ENCODE measurements around the gene HOXA2. TPM values are rescaled to one million over a fixed set of nuclear protein-coding genes. Genes with fewer than 3 reads are reported as not detected.

The HOXA2 gene
- polyA plus RNA-seq, 12 donors, result 1.9 to 10.0 (median 3.7) TPM; not detected in 1

DNA sequence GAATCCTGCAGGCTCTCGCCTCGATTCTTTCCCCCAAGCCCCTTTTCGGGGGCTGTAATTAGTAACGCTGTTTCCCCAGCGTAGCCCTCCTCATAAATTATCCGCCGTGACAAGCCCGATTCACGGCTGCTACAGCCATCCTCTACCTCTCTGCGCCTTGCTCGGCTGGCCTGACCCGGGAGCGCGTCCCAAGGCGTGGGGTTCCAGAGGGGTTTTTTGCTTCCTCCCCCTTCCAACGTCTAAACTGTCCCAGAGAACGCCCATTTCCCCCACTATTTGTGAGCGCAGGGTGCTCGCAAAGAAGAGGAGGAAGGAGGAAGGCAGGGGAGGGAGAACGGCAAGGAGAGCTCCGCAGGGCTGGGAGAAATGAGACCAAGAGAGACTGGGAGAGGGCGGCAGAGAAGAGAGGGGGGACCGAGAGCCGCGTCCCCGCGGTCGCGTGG, 40.1 kb upstream of the HOXA2 start:
- DNase-seq, result peak; percentile 41

DNA sequence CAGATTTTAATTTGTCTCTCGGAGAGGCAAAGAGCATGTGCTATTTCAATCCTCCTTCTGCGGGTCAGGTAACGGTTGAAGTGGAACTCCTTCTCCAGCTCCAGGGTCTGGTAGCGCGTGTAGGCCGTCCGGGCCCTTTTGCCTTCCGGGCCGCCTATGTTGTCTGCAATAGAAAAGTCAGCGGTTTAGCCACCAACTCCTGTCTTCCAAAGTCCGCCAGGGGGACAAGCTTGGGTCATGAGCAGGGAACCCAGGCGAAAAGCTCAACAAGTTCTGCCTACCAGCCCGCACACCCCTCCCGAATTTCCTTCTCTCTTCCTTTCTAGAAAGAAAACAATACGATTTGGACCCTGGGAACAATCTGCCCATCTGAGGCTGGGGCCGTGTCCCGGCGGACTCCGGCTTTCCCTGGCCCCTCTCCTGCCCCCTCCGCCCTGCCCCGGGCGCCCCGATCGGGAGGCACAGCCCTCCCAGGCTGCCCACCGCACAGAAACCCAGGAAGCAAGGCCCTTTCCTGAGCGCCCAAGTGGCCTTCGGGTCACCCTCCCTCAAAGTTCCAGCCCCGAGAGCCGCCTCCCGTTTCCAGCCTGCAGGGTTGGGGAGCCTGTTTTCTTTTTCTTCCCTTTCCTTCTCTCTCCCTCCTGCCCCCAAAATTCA, 39.6 kb upstream of the HOXA2 start:
- DNase-seq, result no peak

DNA sequence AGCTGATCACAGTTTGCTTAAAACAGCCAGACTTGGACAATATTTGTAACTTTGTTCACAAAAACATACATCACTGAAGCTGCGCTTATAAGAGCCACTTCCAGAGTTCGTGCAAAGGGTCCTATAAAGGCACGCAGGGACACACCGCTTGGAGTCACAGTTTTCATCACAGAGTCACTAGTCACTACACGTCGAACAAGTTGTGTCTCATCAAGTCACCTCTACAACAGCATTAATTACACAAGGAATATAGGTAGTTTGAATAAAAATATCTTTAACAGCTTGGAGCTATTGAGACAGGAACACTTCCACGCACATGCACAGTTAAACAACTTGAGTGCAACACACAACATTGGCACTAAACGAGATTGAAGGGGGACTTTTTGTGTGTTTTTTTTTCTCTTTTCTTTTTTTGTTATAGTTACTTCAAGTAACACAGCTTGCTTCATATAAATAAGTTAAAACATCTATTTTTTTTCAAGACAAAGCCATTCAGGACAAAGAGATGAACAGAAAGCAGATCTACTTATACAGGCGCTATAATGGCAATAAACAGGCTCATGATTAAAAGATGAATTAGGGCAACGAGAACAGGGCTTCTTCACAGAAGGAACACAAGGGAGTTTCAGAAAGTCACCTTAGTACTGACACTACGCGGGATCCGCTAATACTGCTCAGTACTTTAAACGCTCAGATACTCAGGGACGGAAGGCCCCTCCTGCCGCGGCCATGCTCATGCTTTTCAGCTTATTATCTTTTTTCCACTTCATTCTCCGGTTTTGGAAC, 38.8 kb upstream of the HOXA2 start:
- DNase-seq, result no peak

DNA sequence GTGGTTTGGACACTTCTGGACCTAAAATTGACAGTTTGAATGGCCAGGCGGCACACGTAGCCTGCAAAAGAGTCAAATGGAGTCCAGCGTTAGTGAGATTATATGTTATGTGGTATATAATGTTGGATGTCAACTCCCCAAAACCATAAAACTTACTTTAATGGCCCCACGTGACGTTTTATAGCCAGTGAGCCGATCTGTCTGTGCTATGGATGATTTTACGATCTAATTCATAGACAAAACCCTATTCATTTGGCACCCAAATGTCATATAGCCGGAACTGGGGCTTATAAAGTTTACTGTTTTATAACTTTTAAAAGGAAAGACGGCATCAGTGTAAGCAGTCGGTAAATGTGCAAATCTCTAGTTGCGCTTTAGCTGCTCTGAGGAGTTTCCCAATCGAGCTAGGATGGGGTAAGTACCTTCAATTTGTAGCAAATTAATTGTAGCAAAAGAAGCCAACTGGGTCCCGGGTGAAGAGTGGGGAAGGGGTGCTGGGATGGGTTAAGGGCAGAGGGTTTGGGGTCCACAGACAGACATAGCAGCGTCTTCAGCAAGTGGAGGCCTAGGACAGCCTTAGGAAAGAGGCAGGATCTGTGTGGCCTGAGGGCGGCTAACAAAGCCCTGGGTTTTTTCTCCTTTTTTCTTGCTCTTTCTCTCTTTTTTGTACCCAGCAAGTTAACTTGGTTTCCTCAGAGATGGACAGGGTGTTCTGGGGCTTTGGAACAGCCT, 37.8 kb upstream of the HOXA2 start:
- DNase-seq, result no peak

DNA sequence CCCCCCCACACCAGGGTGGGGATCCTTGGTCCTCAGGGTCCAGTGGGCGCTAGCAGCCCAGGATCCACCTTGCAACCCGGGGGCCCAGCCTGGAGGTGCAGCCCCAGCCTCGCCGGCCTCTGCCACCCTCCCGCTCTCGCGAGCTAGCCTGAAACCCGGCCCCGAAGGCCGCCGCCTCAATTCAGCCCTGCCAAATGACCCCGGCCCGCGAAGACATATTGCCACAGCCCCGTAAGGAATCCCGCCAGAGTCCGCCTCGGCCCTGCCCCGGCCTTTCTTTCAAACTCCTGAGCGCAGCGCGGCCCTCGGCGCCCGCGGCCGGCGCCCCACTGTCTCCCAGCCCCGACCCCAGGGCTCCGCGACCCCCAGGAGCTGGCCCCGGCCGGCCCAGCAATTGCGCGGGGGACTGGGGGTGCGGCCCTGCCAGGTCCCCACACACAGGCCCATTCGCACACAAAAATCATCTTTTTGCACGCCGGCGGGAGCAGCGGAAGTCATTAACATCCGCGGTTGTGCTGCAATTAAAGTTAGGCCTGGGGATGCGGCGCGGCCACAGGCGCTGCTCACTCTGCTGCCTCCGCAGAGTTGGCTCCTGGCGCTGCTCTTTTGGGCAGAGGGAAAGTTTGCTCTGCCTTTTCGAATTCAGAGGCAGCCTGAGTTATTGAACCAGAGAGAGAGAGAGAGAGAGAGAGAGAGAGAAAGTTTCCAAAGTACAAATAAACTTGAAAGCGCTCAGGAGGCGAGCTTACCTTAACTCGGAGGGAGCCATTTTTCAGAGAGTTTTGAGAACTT, 37.0 kb upstream of the HOXA2 start:
- no peak for DNase-seq

DNA sequence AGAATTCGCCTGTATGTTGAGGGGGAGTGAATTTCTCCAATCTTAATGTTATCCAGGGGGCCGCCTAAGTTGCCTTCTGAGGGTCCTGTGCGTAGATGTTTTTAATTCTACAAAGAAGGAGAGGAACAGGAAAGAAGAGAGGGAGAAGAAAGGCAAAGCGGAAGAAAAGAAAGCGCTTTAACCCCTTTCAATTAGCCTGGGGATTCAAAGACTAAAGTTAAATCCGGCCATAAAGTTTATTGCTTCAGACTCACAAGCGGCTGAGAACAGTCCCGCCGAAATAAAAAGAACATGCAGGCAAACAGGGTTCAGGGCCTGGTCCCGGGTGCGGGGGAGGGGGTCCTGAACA, 36.5 kb upstream of the HOXA2 start:
- DNase-seq, result no peak

DNA sequence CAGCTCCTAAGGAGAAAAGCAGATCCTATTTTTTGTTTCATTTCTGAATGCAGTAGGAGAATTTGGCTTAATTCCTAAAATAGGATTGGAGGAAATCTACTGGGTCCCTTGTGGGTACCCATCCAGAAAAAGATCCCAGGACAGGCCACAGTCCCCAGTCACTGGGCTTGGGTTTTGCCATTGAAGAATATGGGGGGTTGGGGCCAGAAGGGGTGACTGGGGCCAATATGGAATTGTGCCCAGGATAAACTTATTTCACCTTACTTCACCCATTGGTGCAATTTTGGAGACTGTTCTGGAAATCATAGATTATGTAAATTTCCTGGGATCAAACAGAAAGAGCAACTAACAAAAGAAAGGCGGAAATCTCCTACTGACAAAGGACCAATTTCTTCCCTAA, 36.0 kb upstream of the HOXA2 start:
- DNase-seq, result no peak

DNA sequence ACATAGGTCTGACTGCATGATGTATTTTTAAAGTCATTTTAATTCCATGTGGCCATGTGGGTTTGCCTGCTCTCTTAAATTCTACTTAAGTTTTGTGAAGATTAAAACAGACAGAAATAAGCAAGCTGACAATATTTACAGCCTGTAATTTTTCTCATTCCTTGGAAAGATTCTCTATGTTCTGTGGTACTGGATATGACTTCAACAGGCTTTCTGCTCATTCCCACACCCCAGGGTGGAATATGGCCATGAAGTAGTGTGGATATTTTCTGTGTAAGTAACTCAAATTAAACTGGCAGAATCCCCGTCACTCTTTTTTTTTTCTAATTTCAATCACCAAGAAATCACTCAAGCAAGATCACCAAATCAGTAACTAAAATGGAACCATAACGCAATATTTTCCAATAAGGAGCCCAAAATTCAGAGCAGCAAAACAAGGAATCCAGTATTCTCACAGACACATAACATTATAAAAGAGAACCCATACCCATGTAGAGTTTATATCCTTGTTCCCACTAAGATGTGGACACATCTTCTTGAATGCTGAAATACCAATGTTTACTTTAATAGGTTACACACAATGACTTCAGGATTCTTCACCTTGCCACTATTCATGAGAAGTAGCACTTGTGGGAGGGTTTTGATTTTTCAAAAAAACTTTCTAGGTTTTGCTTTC, 35.3 kb upstream of the HOXA2 start:
- no peak for DNase-seq

DNA sequence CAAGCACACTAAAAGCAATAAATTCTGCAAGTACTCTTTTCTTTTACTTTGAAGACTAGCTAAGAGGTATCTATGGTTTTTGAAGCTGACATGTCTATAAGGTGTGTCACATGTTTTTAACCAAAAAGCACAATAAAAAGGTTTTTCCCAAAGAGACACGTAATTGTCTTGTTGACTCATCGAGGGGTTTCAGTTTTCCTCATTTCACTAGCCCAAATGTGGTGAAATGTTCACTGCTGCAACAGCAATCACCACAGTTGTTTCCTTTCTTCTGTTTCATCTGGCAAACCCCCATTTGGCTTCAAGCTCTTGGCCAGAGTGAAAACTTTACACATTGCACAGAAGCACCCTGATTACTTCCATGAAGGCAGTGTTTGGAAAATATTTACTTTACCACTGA, 31.9 kb upstream of the HOXA2 start:
- DNase-seq, result no peak

DNA sequence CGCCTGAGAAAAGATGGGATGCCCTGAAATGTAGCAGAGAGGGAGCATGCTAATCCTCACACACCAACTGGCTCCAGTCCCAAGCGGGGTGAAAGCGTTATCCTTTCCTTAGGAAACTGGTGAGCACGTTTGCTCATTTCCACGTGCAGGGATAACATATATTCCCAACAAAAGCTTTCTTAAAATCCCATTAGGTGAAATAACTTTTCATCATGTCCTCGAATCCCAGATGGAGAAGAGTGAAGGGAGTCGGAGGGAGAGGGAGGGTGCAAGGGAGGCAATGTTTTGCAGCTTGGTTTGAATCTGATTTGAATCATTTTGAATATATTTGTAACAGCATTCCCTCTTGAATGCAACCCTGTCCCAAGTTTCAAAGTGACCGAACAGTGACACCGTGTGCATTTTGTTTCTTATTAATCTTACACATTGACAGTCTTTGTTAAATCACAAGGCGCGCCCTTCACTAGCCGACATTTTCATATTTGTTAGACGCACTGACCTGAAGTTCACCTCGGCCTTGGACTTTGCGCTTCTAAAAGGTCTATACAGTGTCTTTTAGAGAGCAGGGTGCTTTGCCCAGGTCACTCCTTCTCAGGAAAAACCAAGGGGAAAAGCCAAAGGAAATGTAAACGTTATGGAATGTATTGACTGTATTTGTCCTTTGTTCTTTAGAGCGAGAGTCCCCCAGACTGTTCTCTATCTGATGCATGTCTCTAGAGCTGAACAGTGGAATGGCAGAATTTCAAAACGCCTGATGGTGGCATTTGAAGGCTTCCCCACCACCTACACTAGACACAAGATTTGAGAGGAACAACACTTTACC, 31.1 kb upstream of the HOXA2 start:
- DNase-seq, result no peak

DNA sequence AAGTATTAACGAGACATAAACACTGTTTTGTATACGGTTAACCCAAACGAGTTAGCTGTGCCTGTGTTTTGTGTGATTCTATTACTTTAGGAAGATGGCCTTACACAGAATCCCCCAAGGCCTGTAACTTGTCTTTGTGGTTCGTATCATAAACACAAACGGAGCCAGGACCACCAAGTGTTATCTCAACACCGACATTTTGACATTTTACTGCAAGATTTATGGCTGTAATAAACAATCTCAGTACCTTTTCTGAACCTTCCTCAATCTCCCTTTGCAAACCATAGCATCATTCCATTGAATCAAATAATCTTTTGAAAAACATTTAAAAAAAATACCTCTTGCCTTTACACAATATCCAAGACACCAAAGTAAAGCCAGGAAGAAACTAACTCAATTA, 30.5 kb upstream of the HOXA2 start:
- DNase-seq, result no peak

DNA sequence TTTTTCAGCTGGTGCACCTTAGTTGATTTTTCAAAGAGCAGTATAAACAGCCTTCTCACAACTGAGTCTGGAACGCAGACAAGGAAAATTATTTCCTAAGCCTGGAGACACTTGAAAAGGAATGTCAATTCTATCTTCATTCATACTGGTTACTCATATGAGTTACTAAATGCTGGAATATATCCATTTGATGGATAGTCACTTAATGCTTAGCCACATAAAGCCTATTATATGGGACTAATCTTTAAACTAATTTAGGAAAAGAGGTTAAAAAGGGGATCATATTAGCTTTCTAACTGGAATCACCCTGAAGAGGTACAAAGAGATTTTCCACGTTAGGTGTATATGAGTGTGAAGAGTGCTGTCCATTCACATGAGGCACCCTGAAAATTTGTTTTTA, 29.7 kb upstream of the HOXA2 start:
- no peak for DNase-seq

DNA sequence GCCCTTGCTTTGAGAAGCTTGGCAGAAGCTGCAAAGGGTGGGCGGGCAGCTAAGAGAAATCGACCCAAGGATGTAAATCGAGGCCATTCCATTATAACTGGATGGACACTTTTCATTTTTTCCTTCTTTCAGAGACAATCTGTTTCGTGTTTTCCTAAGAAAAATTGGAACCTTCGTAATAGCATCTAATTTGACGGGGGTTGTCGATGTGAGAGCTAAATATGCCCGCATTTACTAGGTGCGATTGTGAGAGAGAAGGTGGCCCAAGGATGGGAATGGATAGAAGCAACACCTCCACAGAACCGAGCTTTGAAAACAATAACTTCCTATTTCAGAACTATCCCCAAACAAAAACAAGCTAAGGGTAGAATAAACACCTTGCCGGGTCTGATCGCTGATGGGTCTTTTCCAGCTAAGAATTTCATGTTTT, 28.9 kb upstream of the HOXA2 start:
- no peak for DNase-seq

DNA sequence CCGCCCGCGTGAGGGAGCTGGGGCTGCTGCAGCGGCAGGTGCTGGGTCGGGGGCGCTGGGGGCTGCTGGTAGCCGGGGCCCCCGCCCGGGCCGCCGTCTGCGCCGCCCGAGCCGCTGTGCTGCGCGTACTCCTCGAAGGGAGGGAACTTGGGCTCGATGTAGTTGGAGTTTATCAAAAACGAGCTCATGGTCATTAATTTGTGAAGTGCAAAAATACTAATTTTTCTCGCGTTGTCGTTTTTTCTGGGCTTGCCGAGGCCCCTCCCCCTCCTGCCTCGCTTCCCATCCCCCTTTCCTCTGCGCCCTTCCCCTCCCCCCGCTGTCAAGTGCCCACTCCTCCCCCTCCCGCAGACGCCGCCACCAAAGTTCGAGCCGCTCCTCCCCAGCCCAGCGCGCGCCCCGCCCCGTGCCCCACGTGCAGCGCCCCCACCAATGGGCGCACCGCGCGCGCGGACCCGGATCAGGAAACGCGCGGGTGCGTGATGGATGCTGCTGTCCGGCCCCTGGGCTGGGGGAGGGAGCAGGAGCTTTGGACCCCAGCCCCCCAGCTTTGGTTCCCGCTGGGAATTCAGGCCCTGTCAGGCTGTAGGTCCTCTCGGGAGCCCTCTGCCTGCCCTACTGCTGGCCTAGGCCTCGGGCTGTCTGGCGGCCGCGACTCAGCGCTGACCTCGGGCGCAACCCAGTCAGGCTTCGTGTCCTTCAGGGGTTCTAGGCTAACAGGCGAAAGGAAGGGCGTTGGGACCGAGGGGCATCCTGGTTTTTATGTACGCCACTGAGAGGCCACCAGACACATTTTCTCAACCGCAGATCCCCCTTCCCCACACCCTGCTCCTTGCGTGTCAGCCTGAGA, 28.3 kb upstream of the HOXA2 start, which contains the start of gene HOXA4:
HOXA4 (minus strand) TSS at position 218 of the 850 bp plus-strand sequence; CDS start at position 194, 24 bp downstream.
- DNase-seq, result peak; percentile 92

DNA sequence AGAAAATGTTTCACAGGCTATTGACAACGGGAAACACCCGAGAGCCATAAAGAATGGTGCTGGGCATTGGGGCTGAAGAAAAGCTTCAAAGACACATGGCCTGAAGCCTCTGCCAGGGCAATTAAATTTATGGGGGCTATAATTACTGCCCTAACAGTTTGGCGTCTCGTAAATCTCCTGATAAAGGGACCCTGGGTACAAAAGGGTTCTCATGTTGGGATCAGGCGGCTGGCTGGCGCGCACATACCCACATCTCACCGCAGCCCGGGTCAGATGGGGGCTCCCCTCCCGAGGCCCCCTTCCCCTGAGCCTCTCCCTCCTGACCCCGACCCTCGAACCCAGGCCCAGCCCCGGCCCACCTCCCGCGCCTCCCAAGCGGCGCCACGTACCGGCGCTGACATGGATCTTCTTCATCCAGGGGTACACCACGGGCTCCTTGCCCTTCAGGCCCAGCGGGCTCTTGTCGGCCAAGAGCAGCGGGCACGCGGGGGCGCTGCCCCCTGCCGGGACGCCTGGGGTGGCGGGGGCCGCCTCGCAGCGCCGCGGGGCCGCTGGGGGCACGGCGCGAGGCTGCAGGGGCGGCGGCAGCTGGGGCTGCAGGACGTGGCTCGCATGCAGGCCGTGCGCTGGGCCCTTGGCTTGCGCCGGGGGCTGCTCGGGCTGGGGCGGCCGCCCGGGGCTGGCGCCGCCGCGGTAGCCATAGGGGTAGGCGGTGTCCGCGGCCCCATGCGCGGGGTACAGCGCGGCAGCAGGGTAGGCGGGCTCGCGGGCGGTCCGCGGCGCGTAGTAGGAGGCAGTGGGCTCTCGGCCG, 27.5 kb upstream of the HOXA2 start:
- no peak for DNase-seq

DNA sequence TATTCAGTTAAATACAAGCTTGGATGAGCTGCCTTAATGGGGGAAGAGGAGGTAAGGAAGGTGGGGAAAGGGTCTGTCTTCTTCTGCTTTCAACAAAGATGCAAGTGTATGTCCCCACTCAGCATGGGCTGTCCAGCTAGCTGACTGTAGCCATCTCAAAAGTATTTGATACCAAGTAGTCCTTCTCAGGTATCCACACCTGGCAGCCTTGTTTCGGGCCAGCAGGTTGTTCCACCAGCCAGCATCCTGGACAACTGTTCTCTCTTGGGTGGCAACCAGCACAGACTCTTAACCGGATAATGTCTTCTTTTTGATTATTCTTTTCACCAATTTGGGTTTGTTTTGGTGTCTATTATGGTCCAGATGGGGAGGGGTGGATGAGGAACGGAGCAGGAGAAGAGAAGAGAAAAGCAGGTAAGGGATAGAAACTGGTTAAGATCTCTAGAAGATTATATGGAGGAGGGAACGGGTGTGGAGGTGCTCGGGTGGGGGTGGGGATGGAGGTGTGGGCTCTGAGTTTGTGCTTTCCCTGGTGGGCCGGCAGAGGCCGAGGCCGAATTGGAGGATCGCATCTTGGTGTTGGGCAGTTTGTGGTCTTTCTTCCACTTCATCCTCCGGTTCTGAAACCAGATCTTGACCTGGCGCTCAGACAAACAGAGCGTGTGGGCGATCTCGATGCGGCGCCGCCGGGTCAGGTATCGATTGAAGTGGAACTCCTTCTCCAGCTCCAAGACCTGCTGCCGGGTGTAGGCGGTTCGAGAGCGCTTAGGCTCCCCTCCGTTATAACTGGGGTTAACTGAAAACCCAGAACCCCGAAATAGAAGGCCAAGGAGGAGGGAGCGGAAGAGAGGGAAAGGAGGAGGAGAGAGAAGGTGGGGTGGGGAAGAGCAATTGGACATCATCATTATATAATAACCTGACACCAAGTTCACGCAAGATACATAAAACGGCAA, 26.6 kb upstream of the HOXA2 start:
- no peak for DNase-seq

DNA sequence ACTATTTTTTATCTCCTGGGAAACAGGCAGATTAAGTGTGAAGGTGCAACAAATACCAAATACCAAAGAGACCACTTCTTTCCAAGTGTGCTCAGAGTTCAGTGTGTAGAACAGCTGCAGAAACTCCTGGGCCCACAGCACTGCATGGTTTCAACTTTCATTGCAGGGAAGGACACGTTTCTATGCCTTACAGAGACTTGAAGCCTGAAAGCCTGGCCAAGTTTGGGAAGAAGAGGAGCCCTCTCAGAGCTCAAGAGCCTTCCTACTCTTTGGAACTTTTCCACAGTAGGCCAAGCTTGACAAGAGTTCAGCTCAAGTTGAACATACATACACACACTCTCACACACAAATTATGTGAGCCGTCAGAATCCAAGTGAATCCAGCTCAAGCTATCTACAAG, 25.6 kb upstream of the HOXA2 start:
- DNase-seq, result no peak
